GM21825 (cell line): Measurements from ENCODE around the gene AKAP13.
A peak's percentile ranks its signal among the peaks of the same experiment; 100 is the strongest.
"Not testable (repeated sequence)": the region's sequence is repeated elsewhere in the genome, so short reads cannot be mapped to it uniquely, and the experiment has no call there.

Source experiments
- ATAC-seq: cut with Tn5 transposase; IDR thresholded peaks from one replicate; pipeline ENCODE4 v1.9.1; 2021; ENCODE audit warnings: mild to moderate bottlenecking, moderate library complexity; ENCODE audit not compliant: unreplicated experiment

AKAP13 gene, protein sequence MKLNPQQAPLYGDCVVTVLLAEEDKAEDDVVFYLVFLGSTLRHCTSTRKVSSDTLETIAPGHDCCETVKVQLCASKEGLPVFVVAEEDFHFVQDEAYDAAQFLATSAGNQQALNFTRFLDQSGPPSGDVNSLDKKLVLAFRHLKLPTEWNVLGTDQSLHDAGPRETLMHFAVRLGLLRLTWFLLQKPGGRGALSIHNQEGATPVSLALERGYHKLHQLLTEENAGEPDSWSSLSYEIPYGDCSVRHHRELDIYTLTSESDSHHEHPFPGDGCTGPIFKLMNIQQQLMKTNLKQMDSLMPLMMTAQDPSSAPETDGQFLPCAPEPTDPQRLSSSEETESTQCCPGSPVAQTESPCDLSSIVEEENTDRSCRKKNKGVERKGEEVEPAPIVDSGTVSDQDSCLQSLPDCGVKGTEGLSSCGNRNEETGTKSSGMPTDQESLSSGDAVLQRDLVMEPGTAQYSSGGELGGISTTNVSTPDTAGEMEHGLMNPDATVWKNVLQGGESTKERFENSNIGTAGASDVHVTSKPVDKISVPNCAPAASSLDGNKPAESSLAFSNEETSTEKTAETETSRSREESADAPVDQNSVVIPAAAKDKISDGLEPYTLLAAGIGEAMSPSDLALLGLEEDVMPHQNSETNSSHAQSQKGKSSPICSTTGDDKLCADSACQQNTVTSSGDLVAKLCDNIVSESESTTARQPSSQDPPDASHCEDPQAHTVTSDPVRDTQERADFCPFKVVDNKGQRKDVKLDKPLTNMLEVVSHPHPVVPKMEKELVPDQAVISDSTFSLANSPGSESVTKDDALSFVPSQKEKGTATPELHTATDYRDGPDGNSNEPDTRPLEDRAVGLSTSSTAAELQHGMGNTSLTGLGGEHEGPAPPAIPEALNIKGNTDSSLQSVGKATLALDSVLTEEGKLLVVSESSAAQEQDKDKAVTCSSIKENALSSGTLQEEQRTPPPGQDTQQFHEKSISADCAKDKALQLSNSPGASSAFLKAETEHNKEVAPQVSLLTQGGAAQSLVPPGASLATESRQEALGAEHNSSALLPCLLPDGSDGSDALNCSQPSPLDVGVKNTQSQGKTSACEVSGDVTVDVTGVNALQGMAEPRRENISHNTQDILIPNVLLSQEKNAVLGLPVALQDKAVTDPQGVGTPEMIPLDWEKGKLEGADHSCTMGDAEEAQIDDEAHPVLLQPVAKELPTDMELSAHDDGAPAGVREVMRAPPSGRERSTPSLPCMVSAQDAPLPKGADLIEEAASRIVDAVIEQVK (N-terminal part only)

DNA sequence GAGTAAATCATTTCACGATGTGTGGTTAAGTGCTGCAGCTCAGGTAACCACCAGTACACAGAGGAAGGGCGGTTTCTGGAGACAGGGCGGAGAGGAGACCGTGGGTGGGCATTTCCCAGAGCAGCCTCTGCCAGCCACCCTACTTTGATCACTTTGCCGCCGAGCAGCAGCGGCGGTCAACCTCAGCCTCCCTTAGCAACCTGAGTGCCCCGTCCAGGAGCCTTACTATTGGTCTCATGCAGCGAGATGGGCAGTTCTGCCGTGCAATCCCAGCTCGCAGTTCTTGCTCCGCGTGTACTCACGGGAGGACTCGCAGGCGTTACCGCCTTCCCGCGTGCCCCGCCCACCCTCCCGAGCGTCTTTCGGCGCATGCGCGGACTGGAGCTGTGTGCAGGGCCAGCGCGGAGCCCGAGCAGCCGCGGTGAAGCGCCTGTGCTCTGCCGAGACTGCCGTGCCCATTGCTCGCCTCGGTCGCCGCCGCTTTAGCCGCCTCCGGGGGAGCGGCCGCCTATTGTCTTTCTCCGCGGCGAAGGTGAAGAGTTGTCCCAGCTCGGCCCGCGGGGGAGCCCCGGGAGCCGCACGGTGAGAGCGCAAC is at the start of gene AKAP13:
TSS of gene AKAP13 (plus strand) at position 387 of the 595 bp plus-strand sequence. CDS start 105,118 bp downstream, outside the sequence.
- ATAC-seq = peak; percentile 76

DNA sequence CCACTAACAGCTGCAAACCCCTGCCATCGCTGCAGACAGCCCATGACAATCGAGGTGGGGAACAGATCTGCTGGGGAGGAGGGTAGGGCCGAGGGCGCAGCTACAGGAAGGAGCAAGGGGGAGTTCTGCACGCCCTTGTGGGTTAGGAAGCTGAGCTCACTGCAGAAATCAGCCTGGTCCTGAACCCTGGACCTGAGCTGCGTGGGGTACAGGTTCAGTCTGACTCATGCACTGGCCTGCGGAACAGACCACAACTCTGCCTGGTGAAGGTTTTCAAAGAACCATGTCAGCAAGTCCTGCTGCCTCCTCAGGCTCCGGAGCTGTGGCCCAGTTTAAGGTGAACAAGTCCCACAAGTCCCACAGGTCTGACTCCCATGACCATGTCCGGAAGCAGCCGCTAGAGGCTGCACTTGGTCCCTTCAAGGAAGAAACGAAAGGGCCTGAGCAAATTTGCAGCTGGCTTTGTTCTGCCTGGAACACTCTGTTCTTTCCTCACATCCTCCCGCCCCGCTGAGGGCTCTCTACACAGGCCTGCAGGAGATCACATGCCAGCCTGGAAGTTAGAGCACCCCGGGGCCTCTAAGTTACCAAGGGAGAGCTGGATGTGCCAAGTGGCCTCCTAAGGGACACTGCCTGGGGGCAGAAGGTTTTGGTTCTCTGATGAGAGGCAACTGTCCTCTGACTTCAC is 49.4 kb upstream of the AKAP13 start:
- peak; percentile 61 for ATAC-seq

DNA sequence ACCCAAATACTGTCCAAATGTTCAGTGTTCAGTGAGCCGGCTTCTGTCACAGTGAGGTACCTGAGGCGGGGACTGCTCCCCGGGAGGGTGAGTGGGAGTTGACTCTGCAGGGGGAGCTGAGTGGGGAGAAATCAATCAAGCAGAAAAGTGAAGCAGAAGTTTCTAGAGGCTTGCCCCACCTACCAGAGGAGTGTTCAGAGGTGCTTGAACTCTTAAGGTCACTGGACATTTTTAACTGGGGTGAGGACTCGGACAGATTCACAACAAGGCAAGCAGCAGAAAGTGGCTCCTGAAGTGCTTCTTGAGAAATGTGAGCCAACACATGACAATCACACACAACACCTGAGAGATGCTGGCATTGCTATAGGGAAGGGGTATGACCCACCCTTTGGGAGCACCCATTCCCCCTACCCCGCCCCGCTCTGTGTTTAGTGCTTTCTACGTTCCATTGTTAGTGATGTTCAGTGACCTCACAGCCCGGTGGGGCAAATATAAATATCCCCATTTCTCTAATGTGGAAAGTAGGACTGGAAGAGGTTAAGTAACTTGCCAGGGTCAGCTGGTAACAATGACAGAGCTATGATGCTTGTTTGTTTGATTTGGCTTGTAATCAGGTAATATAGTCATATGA is 48.6 kb upstream of the AKAP13 start:
- ATAC-seq = no peak

DNA sequence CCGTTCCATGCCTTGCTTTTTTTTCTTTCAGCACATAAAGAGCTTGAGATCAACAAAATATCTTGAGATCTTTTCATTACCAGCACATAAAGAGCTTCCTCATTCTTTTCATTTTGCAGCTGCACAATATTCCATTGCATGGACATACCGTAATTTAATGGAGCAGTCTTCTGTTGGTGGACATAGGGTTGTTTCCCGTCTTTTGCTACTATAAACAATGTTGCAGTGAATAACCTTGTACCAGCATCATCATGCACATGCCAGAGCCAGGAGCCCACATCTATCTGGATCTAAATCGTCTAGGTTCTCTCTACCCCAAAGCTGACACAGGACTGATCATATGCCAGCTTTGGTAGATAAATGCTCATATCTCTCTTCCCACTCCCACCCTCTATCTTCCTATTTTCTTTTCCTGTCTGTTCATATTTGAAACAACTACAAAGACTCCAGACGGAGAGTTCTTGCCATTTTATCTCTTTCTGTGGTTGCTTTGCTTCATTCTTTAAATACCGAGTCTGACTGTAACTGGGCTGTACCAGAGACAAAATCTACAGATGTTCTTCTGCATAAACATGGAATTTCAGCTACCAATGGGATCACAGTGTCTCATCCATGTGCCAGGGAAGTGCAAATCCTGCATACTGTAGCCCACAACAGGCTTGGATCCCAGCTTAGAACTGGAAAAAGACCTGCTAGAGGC is 47.1 kb upstream of the AKAP13 start:
- ATAC-seq = no peak

DNA sequence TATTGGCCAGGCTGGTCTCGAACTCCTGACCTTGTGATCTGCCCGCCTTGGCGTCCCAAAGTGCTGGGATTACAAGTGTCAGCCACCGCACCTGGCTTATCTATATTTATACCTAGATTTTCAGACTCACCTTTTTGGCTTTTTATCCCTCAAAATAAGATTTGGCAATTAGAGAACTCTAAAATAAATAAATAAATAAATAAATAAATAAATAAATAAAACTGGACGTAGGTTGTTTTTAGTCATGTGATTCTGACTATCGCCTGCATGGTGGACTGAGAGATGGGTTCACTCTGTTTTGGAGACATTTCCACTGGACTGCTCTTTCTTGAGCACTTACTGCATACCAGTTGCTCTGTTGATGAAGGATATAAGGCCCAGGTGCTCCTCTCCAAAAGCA is 46.2 kb upstream of the AKAP13 start:
- ATAC-seq = no peak

DNA sequence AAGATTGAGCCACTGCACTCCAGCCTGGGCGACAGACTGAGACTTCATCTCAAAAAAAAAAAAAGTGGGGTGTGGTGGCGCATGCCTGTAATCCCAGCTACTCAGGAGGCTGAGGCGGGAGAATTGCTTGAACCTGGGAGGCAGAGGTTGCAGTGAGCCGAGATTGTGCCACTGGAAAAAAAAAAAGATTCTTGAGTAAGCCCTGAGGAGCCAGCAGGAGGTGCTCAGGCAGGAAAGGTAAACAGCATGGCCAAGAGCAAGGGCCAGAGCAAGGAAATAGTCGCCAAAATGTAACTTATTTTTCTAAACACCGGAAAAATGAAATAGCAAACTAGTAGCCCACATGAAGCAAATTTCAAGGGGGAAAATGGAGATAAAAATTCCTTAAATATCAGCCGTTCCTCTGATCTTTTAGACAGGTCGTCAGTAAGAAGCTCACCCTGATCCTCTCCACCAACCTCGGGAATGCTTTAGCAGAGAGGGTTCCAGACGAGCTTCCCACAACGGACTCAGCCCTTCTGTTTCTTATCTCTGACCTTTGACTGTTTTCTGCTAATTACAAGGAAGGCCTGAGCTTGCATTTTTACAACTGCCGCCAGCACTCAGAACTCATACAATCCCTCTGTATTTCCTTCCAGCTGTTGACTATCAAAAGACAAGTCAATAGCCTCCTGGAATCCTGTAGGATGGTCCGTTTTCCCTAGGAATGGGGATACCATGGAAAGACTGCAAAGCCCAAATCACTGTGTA is 45.0 kb upstream of the AKAP13 start:
- no peak for ATAC-seq

DNA sequence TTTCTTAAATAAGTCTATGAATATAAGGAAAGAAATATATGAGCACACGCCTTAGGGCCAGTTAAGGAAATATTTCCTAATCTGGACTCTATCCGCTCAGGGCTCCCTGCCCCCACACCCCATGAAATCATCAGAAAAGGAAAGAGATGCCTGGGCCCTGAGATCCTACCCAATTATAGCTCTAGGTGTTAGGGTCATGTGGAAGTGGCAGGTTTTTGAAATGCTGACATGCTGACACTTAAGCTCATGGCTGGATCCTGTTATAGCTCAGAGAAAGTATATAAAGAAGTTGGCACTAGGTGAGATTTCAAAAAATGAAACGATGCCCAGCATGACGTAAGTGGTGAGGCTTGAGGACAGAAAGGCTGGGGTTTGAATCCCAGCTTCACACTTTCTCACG is 43.5 kb upstream of the AKAP13 start:
- ATAC-seq = no peak

DNA sequence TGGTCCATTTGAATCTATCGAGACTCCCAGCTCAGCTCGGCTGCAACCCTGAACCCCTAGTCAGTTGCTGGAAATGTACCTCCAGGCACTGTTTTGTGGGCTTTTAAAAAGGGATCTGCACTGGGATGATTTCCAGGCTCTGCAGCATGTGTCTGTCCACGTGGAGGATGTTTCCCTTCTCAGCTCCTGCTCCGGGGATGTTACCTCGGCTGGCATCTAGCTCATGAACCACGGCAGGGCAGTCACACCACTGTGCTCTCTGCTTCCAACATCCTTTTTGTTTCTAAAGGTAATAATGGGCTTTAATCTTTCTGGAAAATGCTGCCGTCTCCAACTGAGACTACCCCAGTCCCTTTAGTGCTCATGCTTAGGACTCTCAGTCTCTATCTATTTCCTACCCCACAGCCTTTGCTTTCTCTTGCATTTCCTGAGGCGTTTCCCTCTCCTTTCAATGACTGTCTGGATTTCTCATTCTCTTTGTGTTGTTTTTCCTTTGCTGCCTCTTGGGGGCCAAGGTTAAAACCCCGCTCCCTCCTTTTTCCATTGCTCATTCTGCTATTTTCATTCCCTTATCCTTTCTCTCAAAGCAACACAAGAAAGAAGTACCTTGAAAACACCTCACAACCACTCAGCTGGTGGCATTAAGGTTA is 42.9 kb upstream of the AKAP13 start:
- ATAC-seq = no peak

DNA sequence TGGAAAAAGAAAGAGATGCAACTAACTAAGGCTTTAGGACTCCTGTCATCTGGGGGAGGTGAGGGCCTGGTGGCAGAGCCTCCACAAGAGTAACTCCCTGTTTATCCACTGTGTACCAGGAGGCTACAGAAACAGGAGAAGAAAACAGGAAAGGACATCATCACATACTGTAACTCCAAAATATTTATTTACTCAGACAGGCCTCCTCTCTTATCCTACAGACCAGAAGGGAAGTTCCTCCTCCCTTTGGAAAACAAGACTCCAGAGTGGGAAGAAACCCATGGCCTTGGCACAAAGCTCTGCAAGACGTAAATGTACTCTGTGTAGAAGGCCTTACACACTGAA is 40.1 kb upstream of the AKAP13 start:
- ATAC-seq = no peak

DNA sequence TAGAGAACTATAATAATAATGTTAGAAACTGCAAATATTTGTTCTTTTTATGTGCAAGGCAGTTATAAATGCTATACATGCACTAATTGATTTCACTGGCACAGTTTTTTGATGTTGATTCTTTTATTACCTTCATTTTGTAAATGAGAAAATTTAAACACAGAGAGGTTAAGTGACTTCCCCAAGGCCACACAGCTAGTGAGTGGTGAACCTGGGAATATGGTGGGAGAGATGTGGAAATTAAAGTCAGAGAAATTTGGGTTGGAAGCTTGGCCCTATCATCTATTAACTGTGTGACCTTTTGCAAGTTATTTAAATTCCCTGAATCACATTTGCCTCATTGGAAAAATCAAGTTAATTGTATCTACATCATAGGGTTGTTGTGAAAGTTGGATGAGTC is 39.6 kb upstream of the AKAP13 start:
- no peak for ATAC-seq

DNA sequence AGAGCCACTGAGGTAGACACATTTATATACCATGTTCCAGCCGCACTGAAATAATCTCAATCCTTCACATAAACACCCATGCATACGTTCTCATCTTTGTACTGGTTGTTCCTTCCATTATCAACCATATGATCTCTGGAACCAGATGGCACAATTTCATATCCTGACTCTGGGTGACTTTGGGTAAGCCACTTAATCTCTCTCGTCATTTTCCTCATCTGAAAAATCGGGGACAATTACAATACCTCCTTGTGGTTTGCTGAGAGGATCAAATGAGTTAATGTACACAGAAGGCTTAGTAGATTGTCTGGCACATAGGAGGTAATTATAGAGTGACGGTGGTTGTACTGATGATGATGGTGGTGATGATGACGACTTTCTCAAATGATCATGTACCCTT is 38.2 kb upstream of the AKAP13 start:
- not testable (repeated sequence) for ATAC-seq

DNA sequence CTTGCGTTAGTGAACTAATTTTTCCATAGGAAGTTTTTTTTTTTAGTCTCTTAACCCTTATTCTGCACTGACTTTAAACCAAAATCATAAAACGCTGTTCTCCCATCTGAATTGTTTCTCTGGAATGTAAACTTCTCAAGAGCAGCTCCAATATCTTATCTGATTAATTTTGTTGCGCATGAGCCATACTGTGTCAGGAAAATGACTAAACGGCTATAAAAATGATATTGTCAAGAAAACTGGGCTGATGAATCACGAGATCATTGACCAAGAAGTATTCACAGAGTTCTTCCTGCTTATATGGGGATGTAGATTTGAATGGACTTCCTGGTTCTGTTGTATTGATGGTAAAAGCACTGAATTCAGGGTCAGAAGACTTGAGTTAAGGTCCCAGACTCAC is 37.0 kb upstream of the AKAP13 start:
- not testable (repeated sequence) for ATAC-seq

DNA sequence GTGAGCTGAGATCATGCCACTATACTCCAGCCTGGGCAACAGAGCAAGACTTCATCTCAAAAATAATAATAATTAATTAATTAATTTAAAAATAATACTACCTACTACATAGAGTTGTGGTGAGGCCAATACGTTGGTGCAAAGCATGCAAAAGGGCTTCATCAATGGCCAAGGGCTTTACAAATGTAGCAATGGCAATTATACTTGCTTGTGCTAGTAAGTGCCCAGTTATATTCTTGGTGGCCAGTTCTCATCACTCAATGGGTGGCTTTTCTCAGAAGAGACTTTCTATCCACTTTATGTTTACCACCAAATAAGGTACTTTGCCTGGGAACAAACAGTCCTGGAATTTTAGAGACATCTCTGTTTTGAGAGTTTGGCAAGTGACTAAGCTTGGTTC is 36.2 kb upstream of the AKAP13 start:
- not testable (repeated sequence) for ATAC-seq

DNA sequence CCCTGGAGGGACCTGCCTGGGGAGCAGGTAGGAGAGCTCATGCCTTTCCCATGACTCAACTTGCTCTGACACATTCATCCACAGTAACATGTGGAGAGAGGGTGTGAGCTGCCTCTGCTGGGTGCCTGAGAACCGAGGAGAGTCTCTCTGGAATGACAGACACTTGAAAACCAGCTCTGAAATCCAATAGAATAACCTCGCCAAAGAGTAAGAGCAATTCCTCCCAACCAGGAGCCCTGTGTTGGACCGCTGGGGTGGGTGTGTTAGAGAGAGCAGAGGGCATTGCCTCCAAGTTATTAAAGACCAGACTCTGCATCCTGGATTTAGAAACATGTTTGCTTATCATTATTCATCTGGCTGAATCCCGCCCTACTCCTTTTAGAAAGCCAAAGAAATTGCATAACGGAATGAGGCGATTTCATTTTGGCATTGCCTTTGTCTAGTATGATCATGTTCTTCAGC is 35.7 kb upstream of the AKAP13 start:
- not testable (repeated sequence) for ATAC-seq

DNA sequence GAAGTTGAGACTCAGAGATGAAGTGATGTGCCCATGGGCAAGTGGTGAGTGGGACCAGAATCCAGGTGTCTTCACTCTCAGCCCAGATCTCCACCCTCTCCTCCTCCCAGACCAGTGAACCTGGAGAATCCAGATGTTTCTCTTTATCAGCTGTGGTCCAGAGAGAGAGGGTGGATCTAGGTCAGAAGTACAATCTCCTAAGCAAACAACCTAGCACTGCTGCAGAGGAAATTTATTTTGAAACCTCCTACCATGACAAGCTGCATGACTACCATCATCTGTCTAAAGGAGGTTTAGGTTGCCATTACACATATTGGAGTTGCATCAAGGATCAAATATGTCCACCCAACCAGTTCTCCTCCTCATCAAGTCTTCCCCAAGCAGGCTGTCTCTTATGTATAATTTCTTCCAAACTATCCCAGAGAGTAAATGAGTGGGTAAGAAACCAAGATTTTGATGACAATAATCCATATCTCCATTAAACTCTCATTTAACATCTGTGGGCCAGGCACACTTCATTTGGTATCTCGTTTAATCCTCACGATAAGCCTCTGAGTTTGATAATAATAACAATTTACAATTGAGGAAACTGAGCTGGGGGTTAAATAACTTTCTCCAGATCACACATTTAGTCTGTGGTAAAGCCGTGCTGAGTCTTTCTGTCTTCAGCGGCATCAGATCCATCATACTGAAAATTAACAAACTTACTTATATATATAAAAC is 35.0 kb upstream of the AKAP13 start:
- ATAC-seq = not testable (repeated sequence)

DNA sequence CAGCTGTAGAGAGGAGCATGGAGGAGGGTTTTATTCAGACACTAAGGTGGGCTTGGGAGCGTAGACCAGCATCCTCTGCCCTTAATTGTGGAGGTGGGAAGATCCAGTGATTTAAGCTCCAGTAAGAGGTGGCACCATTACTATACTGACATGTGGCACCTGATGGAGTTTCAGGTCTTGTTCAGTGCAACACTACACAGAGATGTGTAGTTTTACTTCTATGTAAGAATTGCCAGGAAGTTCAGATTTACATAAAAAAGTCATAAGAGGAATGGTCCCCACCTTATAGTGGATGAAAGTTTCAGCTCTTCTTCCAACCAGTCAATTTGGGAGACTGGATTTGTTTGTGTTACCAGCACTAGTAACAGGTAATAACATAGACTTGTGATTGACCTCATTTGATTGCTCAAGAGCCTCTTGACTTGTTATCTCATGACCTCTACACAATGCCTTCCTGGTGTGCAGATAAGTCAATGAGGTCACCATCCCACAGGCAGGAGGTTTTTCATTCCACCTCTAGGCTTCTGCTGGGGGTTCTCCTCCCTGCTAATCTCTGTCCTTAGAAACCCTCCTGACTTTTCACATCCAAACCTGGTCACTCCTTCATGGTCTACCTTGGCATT is 33.8 kb upstream of the AKAP13 start:
- ATAC-seq = not testable (repeated sequence)
